GM12864 (cell line): ENCODE measurements around the gene SLC35F3.

Experiments used
- DNase-seq: peaks from one replicate; pipeline ENCODE4 v3.0.0-alpha.2; 2011; ENCODE audit warnings: low read depth
- H3K4me3 ChIP-seq: 2 replicates; pipeline ENCODE4 v1.5.1; 2011; ENCODE audit warnings: mild to moderate bottlenecking, low read depth, low read length, control low read depth
- CTCF ChIP-seq: IDR thresholded peaks from 2 replicates; pipeline ENCODE4 v1.5.1; 2011; ENCODE audit warnings: low read depth, mild to moderate bottlenecking, moderate library complexity, low read length, control low read depth, inconsistent platforms; ENCODE audit errors: missing control alignments

SLC35F3 gene

GRCh38 chr1:233909195-233909594 lies 4.7 kb downstream of the SLC35F3 start:
- H3K4me3 ChIP-seq, result no peak overlapping the region
- DNase-seq, result no peak
- TF ChIP-seq CTCF, result no peak

- TF ChIP-seq CTCF, result no peak
- H3K4me3 ChIP-seq, result no peak overlapping the region
- DNase-seq, result no peak
Observed at GRCh38 chr1:233912447-233912846, 8.0 kb downstream of the SLC35F3 start.

- no peak overlapping the region for H3K4me3 ChIP-seq
- no peak for TF ChIP-seq CTCF
- DNase-seq, result no peak
Observed at GRCh38 chr1:233912909-233913308, 8.4 kb downstream of the SLC35F3 start.

GRCh38 chr1:233916706-233917105 lies 12.2 kb downstream of the SLC35F3 start:
- no peak for TF ChIP-seq CTCF
- no peak overlapping the region for H3K4me3 ChIP-seq
- DNase-seq, result no peak

- no peak for TF ChIP-seq CTCF
- H3K4me3 ChIP-seq, result no peak overlapping the region
- no peak for DNase-seq
Observed at GRCh38 chr1:233919786-233920185, 15.3 kb downstream of the SLC35F3 start.

DNA sequence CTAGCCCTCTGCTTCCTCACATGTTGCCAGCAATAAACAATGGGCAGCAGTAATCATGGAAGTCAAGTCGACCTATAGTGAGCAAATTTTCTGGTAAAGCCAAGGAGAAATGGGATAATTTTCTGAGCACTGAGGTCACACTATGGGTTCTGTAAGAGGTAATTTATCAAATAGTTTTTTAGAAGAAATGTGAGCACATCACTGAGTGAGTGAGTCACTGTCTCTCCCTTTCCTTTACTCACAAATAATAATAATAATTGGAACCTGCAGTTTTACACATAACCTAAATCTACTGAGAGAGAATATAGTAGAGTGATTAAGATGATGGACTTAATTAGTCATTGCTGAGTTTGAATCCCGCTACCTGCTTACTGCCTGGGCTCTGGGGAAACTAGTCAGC lies 23.6 kb downstream of the SLC35F3 start:
- DNase-seq, result no peak
- no peak for TF ChIP-seq CTCF
- no peak overlapping the region for H3K4me3 ChIP-seq

DNA sequence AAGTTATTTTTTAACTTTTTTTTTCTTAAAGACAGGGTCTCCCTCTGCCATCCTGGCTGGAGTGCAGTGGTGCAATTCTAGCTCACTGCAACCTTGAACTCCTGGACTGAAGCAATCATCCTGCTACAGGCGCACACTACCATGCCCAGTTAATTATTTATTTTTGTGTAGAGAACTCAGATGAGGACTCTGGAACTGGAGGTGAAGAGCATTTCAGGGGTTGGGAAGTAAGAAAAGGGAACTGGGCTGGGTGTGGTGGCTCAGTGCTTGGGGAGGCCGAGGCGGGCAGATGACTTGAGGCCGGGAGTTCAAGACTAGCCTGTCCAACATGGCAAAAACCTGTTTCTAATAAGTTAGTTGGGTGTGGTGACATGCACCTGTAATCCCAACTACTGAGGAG lies 28.9 kb downstream of the SLC35F3 start:
- DNase-seq, result no peak
- no peak overlapping the region for H3K4me3 ChIP-seq
- no peak for TF ChIP-seq CTCF
